DOHH2 (cell line): ENCODE data around the gene SH3GL1.

ENCODE experiments used
- EZH2phosphoT487 ChIP-seq: fragments of 200-600 bp; sonication (generic); IDR thresholded peaks from 2 replicates; pipeline ENCODE4 v1.6.1; 2017; ENCODE audit warnings: borderline replicate concordance, mild to moderate bottlenecking, antibody characterized with exemption, low read length, moderate library complexity, mixed read lengths
- TF ChIP-seq, protein P1 (sequence below): fragments of 200-600 bp; sonication (generic); IDR thresholded peaks from one replicate; pipeline ENCODE4 v1.5.1; 2014; ENCODE audit warnings: antibody characterized with exemption, mild to moderate bottlenecking, low read depth, low read length; ENCODE audit not compliant: poor library complexity, severe bottlenecking

- TF ChIP-seq, protein P1, sequence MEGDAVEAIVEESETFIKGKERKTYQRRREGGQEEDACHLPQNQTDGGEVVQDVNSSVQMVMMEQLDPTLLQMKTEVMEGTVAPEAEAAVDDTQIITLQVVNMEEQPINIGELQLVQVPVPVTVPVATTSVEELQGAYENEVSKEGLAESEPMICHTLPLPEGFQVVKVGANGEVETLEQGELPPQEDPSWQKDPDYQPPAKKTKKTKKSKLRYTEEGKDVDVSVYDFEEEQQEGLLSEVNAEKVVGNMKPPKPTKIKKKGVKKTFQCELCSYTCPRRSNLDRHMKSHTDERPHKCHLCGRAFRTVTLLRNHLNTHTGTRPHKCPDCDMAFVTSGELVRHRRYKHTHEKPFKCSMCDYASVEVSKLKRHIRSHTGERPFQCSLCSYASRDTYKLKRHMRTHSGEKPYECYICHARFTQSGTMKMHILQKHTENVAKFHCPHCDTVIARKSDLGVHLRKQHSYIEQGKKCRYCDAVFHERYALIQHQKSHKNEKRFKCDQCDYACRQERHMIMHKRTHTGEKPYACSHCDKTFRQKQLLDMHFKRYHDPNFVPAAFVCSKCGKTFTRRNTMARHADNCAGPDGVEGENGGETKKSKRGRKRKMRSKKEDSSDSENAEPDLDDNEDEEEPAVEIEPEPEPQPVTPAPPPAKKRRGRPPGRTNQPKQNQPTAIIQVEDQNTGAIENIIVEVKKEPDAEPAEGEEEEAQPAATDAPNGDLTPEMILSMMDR: no peak
- no peak for TF ChIP-seq EZH2phosphoT487
Measured at GRCh38 chr19:4326837-4327251, 73.5 kb downstream of the SH3GL1 start.
